Esophagus squamous epithelium (tissue), 5 donors: ENCODE measurements around the gene THADA. TPM values are rescaled to one million over a fixed set of nuclear protein-coding genes. Genes with fewer than 3 reads are reported as not detected.

Experiments
- DNase-seq: peaks from one replicate; lab custom pipeline; 2025; lab: John Stamatoyannopoulos, UW
- H3K27ac ChIP-seq, 4 donors: fragments of 200-600 bp; sonication (generic); one replicate each; pipeline ENCODE4 v1.5.1; 2016 to 2019; ENCODE audit warnings: mild to moderate bottlenecking in 1 of 4
- H3K27me3 ChIP-seq, 4 donors: fragments of 200-600 bp; sonication (generic); 1 replicate in 3 of 4; 2 replicates in 1 of 4; pipeline versions ENCODE4 v1.5.1 to v1.6.0; 2017 to 2021; ENCODE audit warnings: antibody characterized with exemption in 1 of 4
- H3K36me3 ChIP-seq, 3 donors: fragments of 200-600 bp; sonication (generic); one replicate each; pipeline ENCODE4 v1.5.1; 2016 to 2019
- H3K4me1 ChIP-seq, 3 donors: fragments of 200-600 bp; sonication (generic); one replicate each; pipeline ENCODE4 v1.5.1; 2017 to 2019
- H3K4me3 ChIP-seq, 4 donors: fragments of 200-600 bp; sonication (generic); 1 replicate in 3 of 4; 2 replicates in 1 of 4; pipeline ENCODE4 v1.5.1; 2016 to 2019; ENCODE audit warnings: mild to moderate bottlenecking in 2 of 4, moderate library complexity in 1 of 4
- H3K9me3 ChIP-seq, 3 donors: fragments of 200-600 bp; sonication (generic); one replicate each; pipeline ENCODE4 v1.5.1; 2016 to 2019
- CTCF ChIP-seq, 6 experiments: fragments of 450-650 bp in 4 of 6; fragments of 200-600 bp in 2 of 6; sonication (generic) in 2 of 6; IDR thresholded peaks; one replicate each; pipeline ENCODE4 v1.5.1; 2016 to 2019; ENCODE audit warnings: antibody characterized with exemption in 6 of 6, mild to moderate bottlenecking in 4 of 6, moderate library complexity in 4 of 6
- POLR2A ChIP-seq, 4 donors: fragments of 450-650 bp; IDR thresholded peaks; one replicate each; pipeline ENCODE4 v1.6.1; 2017; ENCODE audit warnings: antibody characterized with exemption in 4 of 4, mild to moderate bottlenecking in 4 of 4, moderate library complexity in 3 of 4
- WGBS, 2 donors: methylation state at CpG; one replicate each; pipeline ENCODE4 v1.1.5; 2018; 5-methylcytosine and 5-hydroxymethylcytosine counted together
- intact Hi-C: fragments of 100-400 bp; cut with DNase I; formaldehyde crosslinking; loops from one replicate; pipeline ENCODE4 v1.15.0; 2022
- total RNA-seq, 4 donors: library from RNA; depleted of rRNA; stranded (reverse); fragments of >200 nt; gene quantifications; one replicate each; pipeline ENCODE4 v1.1.0, GENCODE V29; 2016
- donor health status: DM: yes; HTN: yes; CAD: no.

Gene THADA
- total RNA-seq, 4 donors from 2014 or later = 14.0 to 32.2 (median 21.0) TPM

GRCh38 chr2:43199492-43200488 is 396.0 kb downstream of the THADA start:
- peaks cover 0 to 18% (median 4%) of the 10 kb centered on the region in 3 donors for H3K4me1 ChIP-seq
- H3K27me3 ChIP-seq = no peaks in the 10 kb centered on the region
- DNase-seq = no peak
- WGBS, 2 donors = 95 to 100% methylated on average over 1 to 7 of the region's 16 CpGs
- H3K36me3 ChIP-seq = no peaks in the 10 kb centered on the region
- peak overlapping the region in 1 of 4 donors; percentile 21 for H3K27ac ChIP-seq
- no peaks in the 10 kb centered on the region for H3K9me3 ChIP-seq
- no peak overlapping the region for H3K4me3 ChIP-seq
- intact Hi-C loops = no loop called here
- TF ChIP-seq CTCF (IDR thresholded peaks at IDR 0.05) (no peak), POLR2A (IDR thresholded peaks at IDR 0.05) (no peak)

- WGBS, 2 donors = 80 to 95% methylated on average over 1 to 4 of the region's 6 CpGs
- intact Hi-C loops = no loop called here
- H3K9me3 ChIP-seq = no peaks in the 10 kb centered on the region
- no peak overlapping the region for H3K27ac ChIP-seq
- DNase-seq = no peak
- no peak overlapping the region for H3K4me3 ChIP-seq
- peaks cover 0 to 34% (median 4%) of the 10 kb centered on the region in 3 donors for H3K4me1 ChIP-seq
- H3K36me3 ChIP-seq = no peaks in the 10 kb centered on the region
- no peak for TF ChIP-seq POLR2A (IDR thresholded peaks at IDR 0.05)
- no peak for TF ChIP-seq CTCF (IDR thresholded peaks at IDR 0.05)
- no peaks in the 10 kb centered on the region for H3K27me3 ChIP-seq
Observed at GRCh38 chr2:43198263-43198662, 397.6 kb downstream of the THADA start.

- DNase-seq = no peak
- no peaks in the 10 kb centered on the region for H3K36me3 ChIP-seq
- no peak overlapping the region for H3K4me3 ChIP-seq
- intact Hi-C loops = no loop called here
- H3K27ac ChIP-seq = no peak overlapping the region
- no peaks in the 10 kb centered on the region for H3K9me3 ChIP-seq
- 80 to 97% methylated on average over 4 to 5 of the region's 5 CpGs for WGBS, 2 donors
- TF ChIP-seq POLR2A (IDR thresholded peaks at IDR 0.05) (no peak), CTCF (IDR thresholded peaks at IDR 0.05) (no peak)
- peaks cover 0 to 34% (median 4%) of the 10 kb centered on the region in 3 donors for H3K4me1 ChIP-seq
- no peaks in the 10 kb centered on the region for H3K27me3 ChIP-seq
Observed at GRCh38 chr2:43197588-43197896, 398.3 kb downstream of the THADA start.

GRCh38 chr2:43196768-43197587 is 398.9 kb downstream of the THADA start:
- Histone ChIP-seq H3K27ac (no peak overlapping the region), H3K4me3 (no peak overlapping the region), H3K4me1 (peaks cover 0 to 34% (median 4%) of the 10 kb centered on the region in 3 donors), H3K9me3 (no peaks in the 10 kb centered on the region), H3K27me3 (no peaks in the 10 kb centered on the region), H3K36me3 (no peaks in the 10 kb centered on the region)
- intact Hi-C loops = no loop called here
- DNase-seq = no peak
- TF ChIP-seq CTCF (IDR thresholded peaks at IDR 0.05) (no peak), POLR2A (IDR thresholded peaks at IDR 0.05) (no peak)
- 76 to 82% methylated on average over 7 to 11 of the region's 12 CpGs for WGBS, 2 donors
